Liver (tissue), 9 donors: ENCODE results near the gene AKR1B15. TPM values are rescaled to one million over a fixed set of nuclear protein-coding genes. Genes with fewer than 3 reads are reported as not detected.

Experiments
- DNase-seq: peaks from one replicate; pipeline ENCODE4 v3.0.0-alpha.2; 2017; ENCODE audit warnings: low spot score
- H3K27ac ChIP-seq, 2 donors: one replicate each; pipeline ENCODE4 v1.7.0; 2013; ENCODE audit warnings: inconsistent platforms in 2 of 2, low read length in 2 of 2, control low read depth in 1 of 2, low read depth in 1 of 2, mild to moderate bottlenecking in 1 of 2
- H3K27me3 ChIP-seq, 4 donors: one replicate each; pipeline versions ENCODE4 v1.6.1 to v1.7.0; 2013; ENCODE audit warnings: low read length in 3 of 4, inconsistent platforms in 1 of 4, mild to moderate bottlenecking in 1 of 4, moderate library complexity in 1 of 4; ENCODE audit not compliant: control insufficient read depth in 4 of 4, insufficient read depth in 4 of 4
- H3K36me3 ChIP-seq, 4 donors: one replicate each; pipeline versions ENCODE4 v1.6.1 to v1.7.0; 2013; ENCODE audit warnings: low read length in 3 of 4, mild to moderate bottlenecking in 3 of 4, low read depth in 1 of 4, moderate library complexity in 1 of 4; ENCODE audit not compliant: control insufficient read depth in 4 of 4, insufficient read depth in 3 of 4
- H3K4me1 ChIP-seq, 4 donors: one replicate each; pipeline versions ENCODE4 v1.6.1 to v1.7.0; 2013; ENCODE audit warnings: low read length in 3 of 4, mild to moderate bottlenecking in 3 of 4, moderate library complexity in 1 of 4; ENCODE audit not compliant: control insufficient read depth in 4 of 4, insufficient read depth in 4 of 4
- H3K4me3 ChIP-seq, 3 donors: one replicate each; pipeline versions ENCODE4 v1.6.1 to v1.7.0; 2013; ENCODE audit warnings: low read length in 3 of 3, control low read depth in 1 of 3, low read depth in 1 of 3, mild to moderate bottlenecking in 1 of 3
- H3K9ac ChIP-seq, 2 donors: one replicate each; pipeline ENCODE4 v1.7.0; 2013; ENCODE audit warnings: low read length in 2 of 2, mild to moderate bottlenecking in 2 of 2, moderate library complexity in 2 of 2, control low read depth in 1 of 2, low read depth in 1 of 2
- H3K9me3 ChIP-seq, 4 donors: one replicate each; pipeline versions ENCODE4 v1.6.1 to v1.7.0; 2013; ENCODE audit warnings: low read length in 3 of 4; ENCODE audit not compliant: control insufficient read depth in 4 of 4
- EGR1 ChIP-seq, 2 donors: IDR thresholded peaks; 2 replicates each; pipeline ENCODE4 v1.6.1; 2016 to 2018; ENCODE audit warnings: antibody characterized with exemption in 2 of 2, low read depth in 2 of 2
- FOXA1 ChIP-seq: IDR thresholded peaks from 2 replicates; pipeline ENCODE4 v1.6.1; 2016; ENCODE audit warnings: antibody characterized with exemption
- FOXA2 ChIP-seq: IDR thresholded peaks from 2 replicates; pipeline ENCODE4 v1.6.1; 2016; ENCODE audit warnings: antibody characterized with exemption
- GABPA ChIP-seq, 2 donors: IDR thresholded peaks in 1 of 2; conservative IDR thresholded peaks in 1 of 2; 2 replicates each; pipeline ENCODE4 v1.6.1; 2016; ENCODE audit warnings: antibody characterized with exemption in 2 of 2, mild to moderate bottlenecking in 1 of 2, moderate library complexity in 1 of 2
- HNF4A ChIP-seq, 2 donors: conservative IDR thresholded peaks; 2 replicates each; pipeline ENCODE4 v1.6.1; 2016; ENCODE audit warnings: antibody characterized with exemption in 2 of 2, mild to moderate bottlenecking in 2 of 2
- HNF4G ChIP-seq: IDR thresholded peaks from 2 replicates; pipeline ENCODE4 v1.6.1; 2016; ENCODE audit warnings: antibody characterized with exemption
- JUND ChIP-seq, 2 donors: IDR thresholded peaks; 2 replicates each; pipeline ENCODE4 v1.6.1; 2016; ENCODE audit warnings: antibody characterized with exemption in 2 of 2
- NR2F2 ChIP-seq: IDR thresholded peaks from 2 replicates; pipeline ENCODE4 v1.6.1; 2016; ENCODE audit warnings: antibody characterized with exemption
- RAD21 ChIP-seq, 2 donors: IDR thresholded peaks; 2 replicates each; pipeline ENCODE4 v1.6.1; 2016; ENCODE audit warnings: antibody characterized with exemption in 2 of 2, mild to moderate bottlenecking in 2 of 2
- RXRA ChIP-seq, 2 donors: IDR thresholded peaks; 2 replicates each; pipeline ENCODE4 v1.6.1; 2017 to 2018; ENCODE audit warnings: antibody characterized with exemption in 2 of 2, mild to moderate bottlenecking in 1 of 2
- SP1 ChIP-seq: IDR thresholded peaks from 2 replicates; pipeline ENCODE4 v1.6.1; 2018; ENCODE audit warnings: antibody characterized with exemption, mild to moderate bottlenecking
- TAF1 ChIP-seq: conservative IDR thresholded peaks from 2 replicates; pipeline ENCODE4 v1.6.1; 2016; ENCODE audit warnings: antibody characterized with exemption, mild to moderate bottlenecking
- YY1 ChIP-seq: IDR thresholded peaks from 2 replicates; pipeline ENCODE4 v1.6.1; 2016; ENCODE audit warnings: antibody characterized with exemption, mild to moderate bottlenecking
- WGBS: extraction: QIAGEN DNeasy Blood & Tissue Kit; methylation state at CpG from one replicate; pipeline ENCODE4 v1.1.7; 2013; 5-methylcytosine and 5-hydroxymethylcytosine counted together
- polyA plus RNA-seq, 2 donors: library from polyadenylated mRNA; stranded (reverse) in 1 of 2; unstranded in 1 of 2; fragments of 200-250 nt in 1 of 2; fragments of >200 nt in 1 of 2; fragmentation: Nextera tagmentation in 1 of 2; extraction: Ambion mirVana in 1 of 2; gene quantifications; one replicate each; pipeline versions ENCODE4 v1.2.1 to v1.2.3, GENCODE V29; 2013 to 2015
- total RNA-seq, 2 donors: library from RNA; depleted of rRNA; stranded (reverse); fragments of >200 nt; gene quantifications; one replicate each; pipeline ENCODE4 v1.2.3, GENCODE V29; 2014
- TF ChIP-seq, protein P1 (sequence below): IDR thresholded peaks from 2 replicates; pipeline ENCODE4 v1.6.1; 2016; ENCODE audit warnings: antibody characterized with exemption
- TF ChIP-seq, protein P2 (sequence below): fragments of 150-350 bp; IDR thresholded peaks from 2 replicates; pipeline ENCODE4 v1.5.1; 2017; ENCODE audit warnings: improper control_type of control experiment, low read depth, low read length; ENCODE audit not compliant: missing input control
- TF ChIP-seq, protein P3 (sequence below): IDR thresholded peaks from 2 replicates; pipeline ENCODE4 v1.6.1; 2016; ENCODE audit warnings: antibody characterized with exemption
- TF ChIP-seq, protein P4 (sequence below): IDR thresholded peaks from 2 replicates; pipeline ENCODE4 v1.6.1; 2016; ENCODE audit warnings: antibody characterized with exemption, mild to moderate bottlenecking
- TF ChIP-seq, protein P5 (sequence below): IDR thresholded peaks from 2 replicates; pipeline ENCODE4 v1.6.1; 2016; ENCODE audit warnings: antibody characterized with exemption
- donor health status: healthy.
- donor health status: healthy.
- donor health status: healthy.
- donor health status: healthy.
- donor health status: healthy.

The AKR1B15 gene
- total and polyA plus RNA-seq, 4 donors, result 0.12 TPM; not detected in 3

DNA sequence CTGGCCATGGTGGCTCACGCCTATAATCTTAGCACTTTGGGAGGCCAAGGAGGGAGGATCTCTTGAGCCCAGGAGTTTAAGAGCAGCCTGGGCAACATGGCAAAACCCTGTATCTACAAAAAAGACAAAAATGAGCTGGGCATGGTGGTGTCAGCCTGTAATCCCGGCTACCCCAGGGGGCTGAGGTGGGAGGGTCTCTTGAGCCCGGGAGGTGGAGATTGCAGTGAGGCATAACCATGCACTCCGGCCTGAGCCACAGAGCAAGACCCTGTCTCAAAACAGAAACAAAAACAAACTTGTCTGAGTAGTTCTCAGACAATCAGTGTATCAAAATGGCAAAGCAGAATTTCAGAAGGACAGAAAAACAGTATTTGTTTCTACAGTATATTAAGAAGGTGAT, 52.5 kb downstream of the AKR1B15 start:
- Histone ChIP-seq H3K36me3 (no peaks in the 10 kb centered on the region), H3K9me3 (no peaks in the 10 kb centered on the region), H3K4me3 (no peak overlapping the region), H3K27me3 (no peaks in the 10 kb centered on the region), H3K27ac (no peak overlapping the region), H3K4me1 (no peaks in the 10 kb centered on the region), H3K9ac (no peak overlapping the region)
- no peak for DNase-seq
- TF ChIP-seq, protein P1, sequence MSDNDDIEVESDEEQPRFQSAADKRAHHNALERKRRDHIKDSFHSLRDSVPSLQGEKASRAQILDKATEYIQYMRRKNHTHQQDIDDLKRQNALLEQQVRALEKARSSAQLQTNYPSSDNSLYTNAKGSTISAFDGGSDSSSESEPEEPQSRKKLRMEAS, result no peak
- TF ChIP-seq YY1 (no peak), NR2F2 (no peak), GABPA (IDR thresholded peaks at IDR 0.05 in 1 of 2, conservative IDR thresholded peaks at IDR 0.05 in 1 of 2) (no peak), SP1 (no peak), RXRA (IDR thresholded peaks at IDR 0.05) (no peak), FOXA1 (no peak), JUND (IDR thresholded peaks at IDR 0.05) (no peak), FOXA2 (no peak), HNF4G (no peak), EGR1 (IDR thresholded peaks at IDR 0.05; ENCODE audit: low read depth in 2 of 2) (no peak), TAF1 (no peak), RAD21 (IDR thresholded peaks at IDR 0.05) (no peak), HNF4A (conservative IDR thresholded peaks at IDR 0.05) (no peak)
- TF ChIP-seq, protein P2, sequence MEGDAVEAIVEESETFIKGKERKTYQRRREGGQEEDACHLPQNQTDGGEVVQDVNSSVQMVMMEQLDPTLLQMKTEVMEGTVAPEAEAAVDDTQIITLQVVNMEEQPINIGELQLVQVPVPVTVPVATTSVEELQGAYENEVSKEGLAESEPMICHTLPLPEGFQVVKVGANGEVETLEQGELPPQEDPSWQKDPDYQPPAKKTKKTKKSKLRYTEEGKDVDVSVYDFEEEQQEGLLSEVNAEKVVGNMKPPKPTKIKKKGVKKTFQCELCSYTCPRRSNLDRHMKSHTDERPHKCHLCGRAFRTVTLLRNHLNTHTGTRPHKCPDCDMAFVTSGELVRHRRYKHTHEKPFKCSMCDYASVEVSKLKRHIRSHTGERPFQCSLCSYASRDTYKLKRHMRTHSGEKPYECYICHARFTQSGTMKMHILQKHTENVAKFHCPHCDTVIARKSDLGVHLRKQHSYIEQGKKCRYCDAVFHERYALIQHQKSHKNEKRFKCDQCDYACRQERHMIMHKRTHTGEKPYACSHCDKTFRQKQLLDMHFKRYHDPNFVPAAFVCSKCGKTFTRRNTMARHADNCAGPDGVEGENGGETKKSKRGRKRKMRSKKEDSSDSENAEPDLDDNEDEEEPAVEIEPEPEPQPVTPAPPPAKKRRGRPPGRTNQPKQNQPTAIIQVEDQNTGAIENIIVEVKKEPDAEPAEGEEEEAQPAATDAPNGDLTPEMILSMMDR, result no peak
- TF ChIP-seq, protein P3, sequence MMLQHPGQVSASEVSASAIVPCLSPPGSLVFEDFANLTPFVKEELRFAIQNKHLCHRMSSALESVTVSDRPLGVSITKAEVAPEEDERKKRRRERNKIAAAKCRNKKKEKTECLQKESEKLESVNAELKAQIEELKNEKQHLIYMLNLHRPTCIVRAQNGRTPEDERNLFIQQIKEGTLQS, result no peak
- TF ChIP-seq, protein P4, sequence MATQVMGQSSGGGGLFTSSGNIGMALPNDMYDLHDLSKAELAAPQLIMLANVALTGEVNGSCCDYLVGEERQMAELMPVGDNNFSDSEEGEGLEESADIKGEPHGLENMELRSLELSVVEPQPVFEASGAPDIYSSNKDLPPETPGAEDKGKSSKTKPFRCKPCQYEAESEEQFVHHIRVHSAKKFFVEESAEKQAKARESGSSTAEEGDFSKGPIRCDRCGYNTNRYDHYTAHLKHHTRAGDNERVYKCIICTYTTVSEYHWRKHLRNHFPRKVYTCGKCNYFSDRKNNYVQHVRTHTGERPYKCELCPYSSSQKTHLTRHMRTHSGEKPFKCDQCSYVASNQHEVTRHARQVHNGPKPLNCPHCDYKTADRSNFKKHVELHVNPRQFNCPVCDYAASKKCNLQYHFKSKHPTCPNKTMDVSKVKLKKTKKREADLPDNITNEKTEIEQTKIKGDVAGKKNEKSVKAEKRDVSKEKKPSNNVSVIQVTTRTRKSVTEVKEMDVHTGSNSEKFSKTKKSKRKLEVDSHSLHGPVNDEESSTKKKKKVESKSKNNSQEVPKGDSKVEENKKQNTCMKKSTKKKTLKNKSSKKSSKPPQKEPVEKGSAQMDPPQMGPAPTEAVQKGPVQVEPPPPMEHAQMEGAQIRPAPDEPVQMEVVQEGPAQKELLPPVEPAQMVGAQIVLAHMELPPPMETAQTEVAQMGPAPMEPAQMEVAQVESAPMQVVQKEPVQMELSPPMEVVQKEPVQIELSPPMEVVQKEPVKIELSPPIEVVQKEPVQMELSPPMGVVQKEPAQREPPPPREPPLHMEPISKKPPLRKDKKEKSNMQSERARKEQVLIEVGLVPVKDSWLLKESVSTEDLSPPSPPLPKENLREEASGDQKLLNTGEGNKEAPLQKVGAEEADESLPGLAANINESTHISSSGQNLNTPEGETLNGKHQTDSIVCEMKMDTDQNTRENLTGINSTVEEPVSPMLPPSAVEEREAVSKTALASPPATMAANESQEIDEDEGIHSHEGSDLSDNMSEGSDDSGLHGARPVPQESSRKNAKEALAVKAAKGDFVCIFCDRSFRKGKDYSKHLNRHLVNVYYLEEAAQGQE, result no peak
- TF ChIP-seq, protein P5, sequence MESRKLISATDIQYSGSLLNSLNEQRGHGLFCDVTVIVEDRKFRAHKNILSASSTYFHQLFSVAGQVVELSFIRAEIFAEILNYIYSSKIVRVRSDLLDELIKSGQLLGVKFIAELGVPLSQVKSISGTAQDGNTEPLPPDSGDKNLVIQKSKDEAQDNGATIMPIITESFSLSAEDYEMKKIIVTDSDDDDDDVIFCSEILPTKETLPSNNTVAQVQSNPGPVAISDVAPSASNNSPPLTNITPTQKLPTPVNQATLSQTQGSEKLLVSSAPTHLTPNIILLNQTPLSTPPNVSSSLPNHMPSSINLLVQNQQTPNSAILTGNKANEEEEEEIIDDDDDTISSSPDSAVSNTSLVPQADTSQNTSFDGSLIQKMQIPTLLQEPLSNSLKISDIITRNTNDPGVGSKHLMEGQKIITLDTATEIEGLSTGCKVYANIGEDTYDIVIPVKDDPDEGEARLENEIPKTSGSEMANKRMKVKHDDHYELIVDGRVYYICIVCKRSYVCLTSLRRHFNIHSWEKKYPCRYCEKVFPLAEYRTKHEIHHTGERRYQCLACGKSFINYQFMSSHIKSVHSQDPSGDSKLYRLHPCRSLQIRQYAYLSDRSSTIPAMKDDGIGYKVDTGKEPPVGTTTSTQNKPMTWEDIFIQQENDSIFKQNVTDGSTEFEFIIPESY, result no peak
- WGBS, result 78% methylated on average over 4 of the region's 4 CpGs
